Iris pigment epithelial cell (primary cell): Measurements from ENCODE around the gene GABRB3.
"Not testable (repeated sequence)": the region's sequence is repeated elsewhere in the genome, so short reads cannot be mapped to it uniquely, and the experiment has no call there.

Experiments used
- DNase-seq: peaks from one replicate; pipeline ENCODE4 v3.0.0-alpha.2; 2011; ENCODE audit warnings: low read depth

The GABRB3 gene

GRCh38 chr15:26736502-26737248, 36.2 kb downstream of the GABRB3 start:
- no peak for DNase-seq

- no peak for DNase-seq
Measured at GRCh38 chr15:26731965-26732364, 40.9 kb downstream of the GABRB3 start.

GRCh38 chr15:26729581-26729980, 43.3 kb downstream of the GABRB3 start:
- DNase-seq, result no peak

GRCh38 chr15:26729030-26729429, 43.8 kb downstream of the GABRB3 start:
- DNase-seq, result no peak

- DNase-seq, result no peak
Measured at GRCh38 chr15:26724381-26725150, 48.3 kb downstream of the GABRB3 start.

GRCh38 chr15:26722621-26723160, 50.2 kb downstream of the GABRB3 start:
- no peak for DNase-seq

- DNase-seq, result no peak
Measured at GRCh38 chr15:26721232-26721967, 51.5 kb downstream of the GABRB3 start.

- no peak for DNase-seq
Measured at GRCh38 chr15:26720546-26720945, 52.3 kb downstream of the GABRB3 start.

- not testable (repeated sequence) for DNase-seq
Measured at GRCh38 chr15:26719866-26720265, 53.0 kb downstream of the GABRB3 start.

GRCh38 chr15:26716069-26716468, 56.8 kb downstream of the GABRB3 start:
- DNase-seq, result no peak

- no peak for DNase-seq
Measured at GRCh38 chr15:26713498-26713897, 59.4 kb downstream of the GABRB3 start.

- DNase-seq, result no peak
Measured at GRCh38 chr15:26712335-26712734, 60.5 kb downstream of the GABRB3 start.

GRCh38 chr15:26711445-26711844, 61.4 kb downstream of the GABRB3 start:
- DNase-seq, result no peak

- no peak for DNase-seq
Measured at GRCh38 chr15:26702381-26702780, 70.5 kb downstream of the GABRB3 start.

GRCh38 chr15:26698555-26698954, 74.3 kb downstream of the GABRB3 start:
- DNase-seq, result no peak

GRCh38 chr15:26697913-26698312, 75.0 kb downstream of the GABRB3 start:
- DNase-seq, result no peak

GRCh38 chr15:26691249-26691648, 81.6 kb downstream of the GABRB3 start:
- DNase-seq, result no peak

- DNase-seq, result no peak
Measured at GRCh38 chr15:26690778-26691177, 82.1 kb downstream of the GABRB3 start.

GRCh38 chr15:26689462-26689861, 83.4 kb downstream of the GABRB3 start:
- DNase-seq, result no peak

- no peak for DNase-seq
Measured at GRCh38 chr15:26686547-26687187, 86.2 kb downstream of the GABRB3 start.

GRCh38 chr15:26682598-26683164, 90.2 kb downstream of the GABRB3 start:
- no peak for DNase-seq

- no peak for DNase-seq
Measured at GRCh38 chr15:26679927-26680326, 92.9 kb downstream of the GABRB3 start.
